Tibial nerve (tissue), 4 donors: ENCODE measurements around the gene MAFG.

Experiments used
- EP300 ChIP-seq, 2 donors: sonication (generic); formaldehyde crosslinking; IDR thresholded peaks; one replicate each; pipeline ENCODE4 v1.6.1; 2017; ENCODE audit warnings: antibody characterized with exemption in 2 of 2, mild to moderate bottlenecking in 1 of 2
- POLR2A ChIP-seq, 2 donors: fragments of 450-650 bp; IDR thresholded peaks; one replicate each; pipeline ENCODE4 v1.6.1; 2017; ENCODE audit warnings: antibody characterized with exemption in 2 of 2, mild to moderate bottlenecking in 2 of 2, moderate library complexity in 2 of 2
- TF ChIP-seq, protein P1 (sequence below), 5 experiments: fragments of 200-600 bp in 3 of 5; fragments of 450-650 bp in 2 of 5; sonication (generic) in 3 of 5; IDR thresholded peaks; one replicate each; pipeline ENCODE4 v1.5.1; 2016 to 2019; ENCODE audit warnings: antibody characterized with exemption in 5 of 5, mild to moderate bottlenecking in 3 of 5, moderate library complexity in 2 of 5

DNA sequence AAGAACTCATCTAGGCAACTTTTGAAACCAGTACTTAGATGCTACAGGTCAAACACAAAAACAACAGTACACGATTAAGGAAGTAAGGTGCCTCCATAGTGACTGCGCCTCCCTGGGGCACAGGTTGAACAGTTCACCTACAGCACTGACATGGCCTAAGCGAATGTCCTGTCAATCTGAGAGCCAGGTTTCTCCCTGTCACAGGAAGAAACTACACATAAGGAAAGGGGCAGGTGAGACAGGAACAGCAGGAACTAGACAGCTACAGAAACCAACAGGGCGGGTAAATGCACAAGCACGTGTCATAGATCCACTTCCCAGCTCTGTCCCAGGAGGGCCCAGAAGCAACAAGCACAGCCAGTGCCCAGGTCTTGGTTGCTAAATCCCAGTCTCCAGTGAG is 48.4 kb downstream of the MAFG start:
- TF ChIP-seq POLR2A (IDR thresholded peaks at IDR 0.05) (no peak), EP300 (IDR thresholded peaks at IDR 0.05) (no peak)
- TF ChIP-seq, protein P1, sequence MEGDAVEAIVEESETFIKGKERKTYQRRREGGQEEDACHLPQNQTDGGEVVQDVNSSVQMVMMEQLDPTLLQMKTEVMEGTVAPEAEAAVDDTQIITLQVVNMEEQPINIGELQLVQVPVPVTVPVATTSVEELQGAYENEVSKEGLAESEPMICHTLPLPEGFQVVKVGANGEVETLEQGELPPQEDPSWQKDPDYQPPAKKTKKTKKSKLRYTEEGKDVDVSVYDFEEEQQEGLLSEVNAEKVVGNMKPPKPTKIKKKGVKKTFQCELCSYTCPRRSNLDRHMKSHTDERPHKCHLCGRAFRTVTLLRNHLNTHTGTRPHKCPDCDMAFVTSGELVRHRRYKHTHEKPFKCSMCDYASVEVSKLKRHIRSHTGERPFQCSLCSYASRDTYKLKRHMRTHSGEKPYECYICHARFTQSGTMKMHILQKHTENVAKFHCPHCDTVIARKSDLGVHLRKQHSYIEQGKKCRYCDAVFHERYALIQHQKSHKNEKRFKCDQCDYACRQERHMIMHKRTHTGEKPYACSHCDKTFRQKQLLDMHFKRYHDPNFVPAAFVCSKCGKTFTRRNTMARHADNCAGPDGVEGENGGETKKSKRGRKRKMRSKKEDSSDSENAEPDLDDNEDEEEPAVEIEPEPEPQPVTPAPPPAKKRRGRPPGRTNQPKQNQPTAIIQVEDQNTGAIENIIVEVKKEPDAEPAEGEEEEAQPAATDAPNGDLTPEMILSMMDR (IDR thresholded peaks at IDR 0.05): no peak
